Measurements from ENCODE around the gene LYL1.

The LYL1 gene

GRCh38 chr19:13099073-13099999, 3.3 kb downstream of the LYL1 start:
- Histone ChIP-seq H3K27ac (peak overlapping the region; percentile 70 to 87 (median 81)), H3K4me3 (peak overlapping the region; percentile 48 to 87 (median 78)), H3K9me3 (replicated peaks in 1 of 11) (no peaks in the 10 kb centered on the region), H3K4me2 (peak overlapping the region; percentile 79 to 100 (median 98)), H3K36me3 (peaks cover 0 to 32% (median 20%) of the 10 kb centered on the region in 11 experiments; a peak in 19 of 22 replicates), H3K27me3 (peaks cover 0 to 29% (median 20%) of the 10 kb centered on the region in 11 experiments; a peak in 14 of 22 replicates), H3K9ac (peak overlapping the region; percentile 70 to 98 (median 80)), H4K20me1 (peaks cover 3 to 50% (median 35%) of the 10 kb centered on the region in 11 experiments; a peak in 19 of 22 replicates), H3K4me1 (peaks cover 56 to 91% (median 78%) of the 10 kb centered on the region in 10 experiments)
- TF ChIP-seq Cebpa-rat (IDR thresholded peaks at IDR 0.05): no peak

- Histone ChIP-seq H3K4me1 (peaks cover 55 to 93% (median 79%) of the 10 kb centered on the region in 10 experiments), H3K36me3 (peaks cover 0 to 32% (median 20%) of the 10 kb centered on the region in 11 experiments; a peak in 19 of 22 replicates), H3K4me3 (peak overlapping the region; percentile 48 to 87 (median 78)), H3K4me2 (peak overlapping the region; percentile 79 to 100 (median 98)), H3K9me3 (replicated peaks in 1 of 11) (no peaks in the 10 kb centered on the region), H3K9ac (peak overlapping the region; percentile 70 to 98 (median 80)), H3K27ac (peak overlapping the region; percentile 70 to 87 (median 81)), H4K20me1 (peaks cover 3 to 55% (median 35%) of the 10 kb centered on the region in 11 experiments; a peak in 19 of 22 replicates), H3K27me3 (peaks cover 0 to 29% (median 20%) of the 10 kb centered on the region in 11 experiments; a peak in 14 of 22 replicates)
- TF ChIP-seq Cebpa-rat (IDR thresholded peaks at IDR 0.05): no peak
Measured at GRCh38 chr19:13098277-13099072, 4.2 kb downstream of the LYL1 start.

- Histone ChIP-seq H3K27ac (peak overlapping the region; percentile 60 to 87 (median 74)), H3K27me3 (peaks cover 0 to 29% (median 20%) of the 10 kb centered on the region in 11 experiments; a peak in 14 of 22 replicates), H3K9me3 (replicated peaks in 1 of 11) (no peaks in the 10 kb centered on the region), H3K9ac (peak overlapping the region; percentile 70 to 96 (median 79)), H3K4me1 (peaks cover 57 to 94% (median 83%) of the 10 kb centered on the region in 10 experiments), H3K4me2 (peak overlapping the region; percentile 79 to 100 (median 98)), H3K36me3 (peaks cover 0 to 32% (median 20%) of the 10 kb centered on the region in 11 experiments; a peak in 19 of 22 replicates), H4K20me1 (peaks cover 3 to 58% (median 35%) of the 10 kb centered on the region in 11 experiments; a peak in 19 of 22 replicates), H3K4me3 (peak overlapping the region; percentile 43 to 86 (median 67))
- TF ChIP-seq Cebpa-rat (IDR thresholded peaks at IDR 0.05): no peak
Measured at GRCh38 chr19:13097463-13098258, 5.0 kb downstream of the LYL1 start.

GRCh38 chr19:13097033-13097462, 5.6 kb downstream of the LYL1 start:
- H3K4me1 ChIP-seq: peaks cover 63 to 94% (median 88%) of the 10 kb centered on the region in 10 experiments
- peak overlapping the region; percentile 60 to 87 (median 74) for H3K27ac ChIP-seq
- peak overlapping the region; percentile 70 to 96 (median 79) for H3K9ac ChIP-seq

GRCh38 chr19:13095934-13096927, 6.4 kb downstream of the LYL1 start:
- peak overlapping the region; percentile 70 to 96 (median 79) for H3K9ac ChIP-seq

More at GRCh38 chr19:13097033-13097462, 5.6 kb downstream of the LYL1 start:
- Histone ChIP-seq H3K27me3 (peaks cover 0 to 29% (median 20%) of the 10 kb centered on the region in 11 experiments; a peak in 14 of 22 replicates), H3K36me3 (peaks cover 0 to 32% (median 20%) of the 10 kb centered on the region in 11 experiments; a peak in 19 of 22 replicates), H3K4me3 (peak overlapping the region; percentile 43 to 86 (median 67)), H3K4me2 (peak overlapping the region; percentile 79 to 100 (median 98)), H4K20me1 (peaks cover 3 to 58% (median 34%) of the 10 kb centered on the region in 11 experiments; a peak in 19 of 22 replicates), H3K9me3 (replicated peaks in 1 of 11) (no peaks in the 10 kb centered on the region)
- no peak for TF ChIP-seq Cebpa-rat (IDR thresholded peaks at IDR 0.05)

GRCh38 chr19:13095393-13095784, 7.3 kb downstream of the LYL1 start:
- Histone ChIP-seq H4K20me1 (peaks cover 1 to 48% (median 18%) of the 10 kb centered on the region in 11 experiments; a peak in 18 of 22 replicates), H3K4me3 (peak overlapping the region; percentile 54 to 86 (median 67)), H3K27ac (peak overlapping the region in 10 of 11 experiments; percentile 32 to 87 (median 74); a peak in 17 of 22 replicates), H3K9ac (peak overlapping the region; percentile 43 to 96 (median 78); a peak in 21 of 22 replicates), H3K36me3 (peaks cover 0 to 19% (median 16%) of the 10 kb centered on the region in 11 experiments; a peak in 18 of 22 replicates), H3K27me3 (peaks cover 0 to 29% (median 20%) of the 10 kb centered on the region in 11 experiments; a peak in 14 of 22 replicates), H3K4me2 (peak overlapping the region; percentile 79 to 100 (median 98)), H3K4me1 (peaks cover 71 to 95% (median 90%) of the 10 kb centered on the region in 10 experiments), H3K9me3 (replicated peaks in 1 of 11) (no peaks in the 10 kb centered on the region)
- no peak for TF ChIP-seq Cebpa-rat (IDR thresholded peaks at IDR 0.05)

More at GRCh38 chr19:13095934-13096927, 6.4 kb downstream of the LYL1 start:
- peak overlapping the region; percentile 79 to 100 (median 98) for H3K4me2 ChIP-seq
- H3K27ac ChIP-seq: peak overlapping the region; percentile 60 to 87 (median 74); a peak in 20 of 22 replicates
- peaks cover 0 to 27% (median 20%) of the 10 kb centered on the region in 11 experiments; a peak in 19 of 22 replicates for H3K36me3 ChIP-seq
- TF ChIP-seq Cebpa-rat (IDR thresholded peaks at IDR 0.05): no peak
- peak overlapping the region; percentile 54 to 86 (median 67) for H3K4me3 ChIP-seq
- H4K20me1 ChIP-seq: peaks cover 3 to 52% (median 26%) of the 10 kb centered on the region in 11 experiments; a peak in 18 of 22 replicates
- peaks cover 0 to 29% (median 20%) of the 10 kb centered on the region in 11 experiments; a peak in 14 of 22 replicates for H3K27me3 ChIP-seq
- H3K4me1 ChIP-seq: peaks cover 71 to 95% (median 90%) of the 10 kb centered on the region in 10 experiments
- H3K9me3 ChIP-seq (replicated peaks in 1 of 11): no peaks in the 10 kb centered on the region
